MCF 10A (cell line): ENCODE results near the gene NBPF12. TPM values are rescaled to one million over a fixed set of nuclear protein-coding genes. Genes with fewer than 3 reads are reported as not detected.
"Not testable (repeated sequence)": the region's sequence is repeated elsewhere in the genome, so short reads cannot be mapped to it uniquely, and the experiment has no call there.

Source experiments
- BruUV-seq: library from RNA; stranded (reverse); fragments of 400-500 nt; replicated peaks from 2 replicates; lab custom pipeline; 2021; lab: Mats Ljungman, UMichigan
- CTCF ChIA-PET: fragments of 300-600 bp; sonication (Branson Sonifier 250); formaldehyde crosslinking; extraction: SDS; loops from one replicate; lab custom pipeline; 2021; ENCODE audit warnings: antibody characterized with exemption, inconsistent platforms; lab: Yijun Ruan, JAX
- POLR2A ChIA-PET: fragments of 300-600, 350-650 bp; sonication (Branson Sonifier 250); formaldehyde crosslinking; extraction: SDS; loops from one replicate; lab custom pipeline; 2020; ENCODE audit warnings: antibody characterized with exemption, inconsistent platforms; lab: Yijun Ruan, JAX
- DNase-seq: peaks from one replicate; pipeline ENCODE4 v3.0.0-alpha.2; 2018; ENCODE audit not compliant: unreplicated experiment
- H3K27ac Mint-ChIP-seq: one replicate; pipeline ENCODE4 v1.8.0; 2022; ENCODE audit warnings: mild to moderate bottlenecking, low read depth, mixed read lengths; ENCODE audit not compliant: unreplicated experiment
- H3K27me3 Mint-ChIP-seq: one replicate; pipeline ENCODE4 v1.8.0; 2022; ENCODE audit warnings: mixed read lengths; ENCODE audit not compliant: insufficient read depth, unreplicated experiment
- H3K36me3 Mint-ChIP-seq: one replicate; pipeline ENCODE4 v1.8.0; 2022; ENCODE audit warnings: mild to moderate bottlenecking, moderate library complexity, mixed read lengths; ENCODE audit not compliant: insufficient read depth, unreplicated experiment
- H3K4me1 Mint-ChIP-seq: one replicate; pipeline ENCODE4 v1.8.0; 2022; ENCODE audit warnings: mixed read lengths; ENCODE audit not compliant: insufficient read depth, unreplicated experiment
- H3K4me3 Mint-ChIP-seq: one replicate; pipeline ENCODE4 v1.8.0; 2022; ENCODE audit warnings: mild to moderate bottlenecking, moderate library complexity, mixed read lengths; ENCODE audit not compliant: unreplicated experiment
- H3K9me3 Mint-ChIP-seq: one replicate; pipeline ENCODE4 v1.8.0; 2022; ENCODE audit warnings: mixed read lengths; ENCODE audit not compliant: unreplicated experiment
- intact Hi-C: fragments of 100-400 bp; cut with micrococcal nuclease; formaldehyde crosslinking; loops from 2 replicates; pipeline ENCODE4 v1.14.1; 2022
- total RNA-seq: library from RNA; stranded (reverse); gene quantifications from 2 replicates; pipeline ENCODE4 v1.2.3, GENCODE V29; 2022

The NBPF12 gene
- total RNA-seq, 1 experiment from 2014 or later: 14.7 TPM

- BruUV-seq, POLR2A ChIA-PET, DNase-seq, CTCF ChIA-PET, H3K36me3 Mint-ChIP-seq, H3K9me3 Mint-ChIP-seq, H3K4me1 Mint-ChIP-seq, H3K27ac Mint-ChIP-seq, H3K4me3 Mint-ChIP-seq, intact Hi-C loops: not testable (repeated sequence)
- H3K27me3 Mint-ChIP-seq: peaks cover 13% of the 10 kb centered on the region
Observed at GRCh38 chr1:146926413-146926812, 11.7 kb upstream of the NBPF12 start.

GRCh38 chr1:146930225-146930624 lies 7.9 kb upstream of the NBPF12 start:
- POLR2A ChIA-PET, H3K27ac Mint-ChIP-seq, BruUV-seq, CTCF ChIA-PET, H3K36me3 Mint-ChIP-seq, H3K4me3 Mint-ChIP-seq, DNase-seq, H3K4me1 Mint-ChIP-seq, H3K9me3 Mint-ChIP-seq: not testable (repeated sequence)
- intact Hi-C loops: loop anchor here (10.0 kb wide), 1 partner anchor 315 kb away; the partner anchor contains the start of gene CHD1L
- peaks cover 26% of the 10 kb centered on the region for H3K27me3 Mint-ChIP-seq

- H3K9me3 Mint-ChIP-seq, DNase-seq, H3K27ac Mint-ChIP-seq, BruUV-seq, H3K4me1 Mint-ChIP-seq, H3K36me3 Mint-ChIP-seq, POLR2A ChIA-PET, H3K4me3 Mint-ChIP-seq, CTCF ChIA-PET: not testable (repeated sequence)
- intact Hi-C loops: loop anchor here (10.0 kb wide), 1 partner anchor 310 kb away; the partner anchor contains the start of gene CHD1L
- H3K27me3 Mint-ChIP-seq: peaks cover 14% of the 10 kb centered on the region
Observed at GRCh38 chr1:146934390-146935223, 3.5 kb upstream of the NBPF12 start.

- H3K4me1 Mint-ChIP-seq, H3K27ac Mint-ChIP-seq, H3K36me3 Mint-ChIP-seq, H3K9me3 Mint-ChIP-seq, DNase-seq, CTCF ChIA-PET: not testable (repeated sequence)
- peaks cover 13% of the 10 kb centered on the region for H3K27me3 Mint-ChIP-seq
- H3K4me3 Mint-ChIP-seq: peak overlapping the region; percentile 45
- POLR2A ChIA-PET: interaction anchor here (1.3 kb wide), 1 partner anchor 231 kb away, joined by 5 read pairs; no protein-coding TSS in a partner anchor
- TSS peak; percentile 64 for BruUV-seq
- intact Hi-C loops: loop anchor here (10.0 kb wide), 1 partner anchor 307 kb away; the partner anchor contains the start of gene CHD1L
Observed at GRCh38 chr1:146937462-146937861, 662 bp upstream of the NBPF12 start.

- Mint-ChIP-seq H3K4me3 (peak overlapping the region; percentile 97), H3K27me3 (peaks cover 11% of the 10 kb centered on the region), H3K27ac (peak overlapping the region; percentile 91)
- peak; percentile 43 for DNase-seq
- H3K4me1 Mint-ChIP-seq, H3K9me3 Mint-ChIP-seq, H3K36me3 Mint-ChIP-seq, CTCF ChIA-PET, BruUV-seq: not testable (repeated sequence)
- intact Hi-C loops: loop anchor here (10.0 kb wide), 1 partner anchor 306 kb away; the partner anchor contains the start of gene CHD1L
- POLR2A ChIA-PET: interaction anchor here (0.6 to 1.3 kb wide), 5 partner anchors 228 to 1464 kb away, joined by 3 to 5 read pairs (median 3); no protein-coding TSS in a partner anchor
Observed at GRCh38 chr1:146938927-146939786, 1.0 kb downstream of the NBPF12 start.

- H3K4me1 Mint-ChIP-seq, CTCF ChIA-PET, H3K27me3 Mint-ChIP-seq, H3K36me3 Mint-ChIP-seq, POLR2A ChIA-PET, H3K27ac Mint-ChIP-seq, DNase-seq, H3K9me3 Mint-ChIP-seq, intact Hi-C loops, BruUV-seq: not testable (repeated sequence)
- peak overlapping the region; percentile 97 for H3K4me3 Mint-ChIP-seq
Observed at GRCh38 chr1:146940293-146940692, 2.2 kb downstream of the NBPF12 start.

- POLR2A ChIA-PET, H3K4me1 Mint-ChIP-seq, DNase-seq, H3K27me3 Mint-ChIP-seq, BruUV-seq, intact Hi-C loops, H3K9me3 Mint-ChIP-seq, CTCF ChIA-PET, H3K27ac Mint-ChIP-seq, H3K4me3 Mint-ChIP-seq: not testable (repeated sequence)
- H3K36me3 Mint-ChIP-seq: peaks cover 19% of the 10 kb centered on the region
Observed at GRCh38 chr1:146943342-146943886, 5.3 kb downstream of the NBPF12 start.

- H3K27ac Mint-ChIP-seq, H3K27me3 Mint-ChIP-seq, DNase-seq, intact Hi-C loops, CTCF ChIA-PET, POLR2A ChIA-PET, H3K4me3 Mint-ChIP-seq, H3K9me3 Mint-ChIP-seq, H3K4me1 Mint-ChIP-seq, BruUV-seq: not testable (repeated sequence)
- peaks cover 32% of the 10 kb centered on the region for H3K36me3 Mint-ChIP-seq
Observed at GRCh38 chr1:146948127-146948526, 10.0 kb downstream of the NBPF12 start.
